BE2C (cell line): Measurements from ENCODE around the gene ZSCAN31.
"Not testable (repeated sequence)": the region's sequence is repeated elsewhere in the genome, so short reads cannot be mapped to it uniquely, and the experiment has no call there.

ENCODE experiments used
- DNase-seq: peaks from one replicate; pipeline ENCODE4 v3.0.0-alpha.2; 2020
- H3K27me3 ChIP-seq: fragments of 250-450 bp; sonication (Bioruptor Pico); 2 replicates; pipeline ENCODE4 v1.5.1; 2020; ENCODE audit warnings: mild to moderate bottlenecking
- H3K36me3 ChIP-seq: fragments of 250-450 bp; sonication (Bioruptor Pico); 2 replicates; pipeline ENCODE4 v1.5.1; 2020; ENCODE audit warnings: mild to moderate bottlenecking
- H3K4me1 ChIP-seq: fragments of 250-450 bp; sonication (Bioruptor Pico); 2 replicates; pipeline ENCODE4 v1.5.1; 2020
- H3K4me3 ChIP-seq: 2 replicates; pipeline ENCODE4 v1.5.1; 2011; ENCODE audit warnings: low read depth, low read length
- H3K9me3 ChIP-seq: fragments of 250-450 bp; sonication (Bioruptor Pico); 2 replicates; pipeline ENCODE4 v1.5.1; 2020
- CTCF ChIP-seq: IDR thresholded peaks from 2 replicates; pipeline ENCODE4 v1.5.1; 2012; ENCODE audit warnings: mild to moderate bottlenecking, low read depth, low read length

ZSCAN31 gene

GRCh38 chr6:28322661-28323060 lies 13.3 kb downstream of the ZSCAN31 start:
- no peaks in the 10 kb centered on the region for H3K27me3 ChIP-seq
- no peak for TF ChIP-seq CTCF
- no peak for DNase-seq

GRCh38 chr6:28317866-28318265 lies 18.1 kb downstream of the ZSCAN31 start:
- DNase-seq, H3K36me3 ChIP-seq, H3K4me1 ChIP-seq, H3K9me3 ChIP-seq, H3K4me3 ChIP-seq, H3K27me3 ChIP-seq: not testable (repeated sequence)

More at GRCh38 chr6:28322661-28323060, 13.3 kb downstream of the ZSCAN31 start:
- Histone ChIP-seq H3K4me3 (no peak overlapping the region), H3K4me1 (no peaks in the 10 kb centered on the region), H3K9me3 (peaks cover 6% of the 10 kb centered on the region; the same call in 1 of the 2 replicates), H3K36me3 (no peaks in the 10 kb centered on the region)

- peak; percentile 74 for DNase-seq
- no peaks in the 10 kb centered on the region for H3K27me3 ChIP-seq
- H3K4me3 ChIP-seq = no peak overlapping the region
- no peak for TF ChIP-seq CTCF
- peaks cover 10% of the 10 kb centered on the region; the same call in 1 of the 2 replicates for H3K4me1 ChIP-seq
- no peaks in the 10 kb centered on the region for H3K36me3 ChIP-seq
- no peaks in the 10 kb centered on the region for H3K9me3 ChIP-seq
Observed at GRCh38 chr6:28315628-28316027, 20.3 kb downstream of the ZSCAN31 start.

- Histone ChIP-seq H3K4me3 (no peak overlapping the region), H3K36me3 (no peaks in the 10 kb centered on the region), H3K27me3 (no peaks in the 10 kb centered on the region), H3K4me1 (peaks cover 10% of the 10 kb centered on the region; the same call in 1 of the 2 replicates), H3K9me3 (no peaks in the 10 kb centered on the region)
- no peak for TF ChIP-seq CTCF
- DNase-seq = no peak
Observed at GRCh38 chr6:28312939-28313338, 23.0 kb downstream of the ZSCAN31 start.

- Histone ChIP-seq H3K27me3 (no peaks in the 10 kb centered on the region), H3K36me3 (no peaks in the 10 kb centered on the region), H3K4me3 (no peak overlapping the region), H3K4me1 (peaks cover 10% of the 10 kb centered on the region; the same call in 1 of the 2 replicates), H3K9me3 (no peaks in the 10 kb centered on the region)
- DNase-seq = peak; percentile 18
- TF ChIP-seq CTCF = no peak
Observed at GRCh38 chr6:28311139-28311823, 24.7 kb downstream of the ZSCAN31 start.

GRCh38 chr6:28306363-28306762 lies 29.6 kb downstream of the ZSCAN31 start:
- not testable (repeated sequence) for H3K27me3 ChIP-seq, H3K36me3 ChIP-seq, H3K4me1 ChIP-seq, H3K9me3 ChIP-seq, DNase-seq, H3K4me3 ChIP-seq

- no peak for DNase-seq
- no peak overlapping the region for H3K4me3 ChIP-seq
- no peaks in the 10 kb centered on the region; the same call in 1 of the 2 replicates for H3K36me3 ChIP-seq
- H3K9me3 ChIP-seq = no peaks in the 10 kb centered on the region
- H3K4me1 ChIP-seq = no peaks in the 10 kb centered on the region
- TF ChIP-seq CTCF = no peak
- H3K27me3 ChIP-seq = no peaks in the 10 kb centered on the region
Observed at GRCh38 chr6:28303570-28303969, 32.4 kb downstream of the ZSCAN31 start.
